Measurements from ENCODE around the gene TCF7. TPM values are rescaled to one million over a fixed set of nuclear protein-coding genes. Genes with fewer than 3 reads are reported as not detected.

Gene TCF7
- total RNA-seq, 1 experiment from 2014 or later, result 16.8 TPM

- H3K27me3 Mint-ChIP-seq (ENCODE audit: unreplicated experiment), result peaks cover 20% of the 10 kb centered on the region
Measured at GRCh38 chr5:134111741-134112647, 2.5 kb upstream of the TCF7 start.

GRCh38 chr5:134112726-134113362 lies 1.6 kb upstream of the TCF7 start:
- CTCF ChIA-PET, result interaction anchor here (0.8 kb wide), 1 partner anchor 18 kb away, joined by 8 read pairs; no protein-coding TSS in a partner anchor
- intact Hi-C loops (cut with micrococcal nuclease; ENCODE audit: unreplicated experiment), result no loop called here
- Mint-ChIP-seq H3K4me3 (ENCODE audit: low read depth, unreplicated experiment) (peak overlapping the region; percentile 75), H3K36me3 (ENCODE audit: insufficient read depth, unreplicated experiment) (peaks cover 24% of the 10 kb centered on the region), H3K27me3 (ENCODE audit: unreplicated experiment) (peaks cover 20% of the 10 kb centered on the region), H3K4me1 (ENCODE audit: low read depth, unreplicated experiment) (peaks cover 17% of the 10 kb centered on the region), H3K9me3 (ENCODE audit: low read depth, unreplicated experiment) (no peaks in the 10 kb centered on the region), H3K27ac (ENCODE audit: unreplicated experiment) (peak overlapping the region; percentile 18)
- no TSS peak for BruUV-seq (replicated peaks)
- no peak for TF ChIP-seq CTCF (IDR thresholded peaks at IDR 0.05; ENCODE audit: unreplicated experiment)
- DNase-seq, result no peak

More at GRCh38 chr5:134111741-134112647, 2.5 kb upstream of the TCF7 start:
- Mint-ChIP-seq H3K27ac (ENCODE audit: unreplicated experiment) (peak overlapping the region; percentile 18), H3K9me3 (ENCODE audit: low read depth, unreplicated experiment) (no peaks in the 10 kb centered on the region), H3K4me3 (ENCODE audit: low read depth, unreplicated experiment) (no peak overlapping the region), H3K4me1 (ENCODE audit: low read depth, unreplicated experiment) (peaks cover 16% of the 10 kb centered on the region), H3K36me3 (ENCODE audit: insufficient read depth, unreplicated experiment) (peaks cover 24% of the 10 kb centered on the region)
- no peak for DNase-seq
- CTCF ChIA-PET, result no interaction called here
- TF ChIP-seq CTCF (IDR thresholded peaks at IDR 0.05; ENCODE audit: unreplicated experiment), result no peak
- BruUV-seq (replicated peaks), result TSS peak; percentile 9
- intact Hi-C loops (cut with micrococcal nuclease; ENCODE audit: unreplicated experiment), result no loop called here

- Mint-ChIP-seq H3K27ac (ENCODE audit: unreplicated experiment) (peak overlapping the region; percentile 14), H3K27me3 (ENCODE audit: unreplicated experiment) (peaks cover 20% of the 10 kb centered on the region), H3K4me1 (ENCODE audit: low read depth, unreplicated experiment) (peaks cover 17% of the 10 kb centered on the region), H3K9me3 (ENCODE audit: low read depth, unreplicated experiment) (no peaks in the 10 kb centered on the region), H3K4me3 (ENCODE audit: low read depth, unreplicated experiment) (peak overlapping the region; percentile 75), H3K36me3 (ENCODE audit: insufficient read depth, unreplicated experiment) (peaks cover 24% of the 10 kb centered on the region)
- intact Hi-C loops (cut with micrococcal nuclease; ENCODE audit: unreplicated experiment), result no loop called here
- no TSS peak for BruUV-seq (replicated peaks)
- CTCF ChIA-PET, result interaction anchor here (0.8 to 2.5 kb wide), 2 partner anchors 19 to 74 kb away, joined by 8 to 9 read pairs; no protein-coding TSS in a partner anchor
- no peak for TF ChIP-seq CTCF (IDR thresholded peaks at IDR 0.05; ENCODE audit: unreplicated experiment)
- DNase-seq, result no peak
Measured at GRCh38 chr5:134113363-134113889, 1.1 kb upstream of the TCF7 start.
